ENCODE measurements around the gene IFNA17.
"Not testable (repeated sequence)": the region's sequence is repeated elsewhere in the genome, so short reads cannot be mapped to it uniquely, and the experiment has no call there.

Gene IFNA17

GRCh38 chr9:21228122-21228521, at the start of gene IFNA17:
IFNA17 (minus strand) TSS chr9:21228222; CDS start chr9:21228173, 49 bp downstream.
- no peak for DNase-seq

GRCh38 chr9:21268347-21268657, 40.3 kb upstream of the IFNA17 start:
- no peak for DNase-seq

- no peak for DNase-seq
Observed at GRCh38 chr9:21267485-21268346, 39.7 kb upstream of the IFNA17 start.

- DNase-seq = no peak
Observed at GRCh38 chr9:21266733-21267484, 38.9 kb upstream of the IFNA17 start.

- no peak for DNase-seq
Observed at GRCh38 chr9:21265421-21266189, 37.6 kb upstream of the IFNA17 start.

- no peak for DNase-seq
Observed at GRCh38 chr9:21255538-21256212, 27.7 kb upstream of the IFNA17 start.

GRCh38 chr9:21252721-21253547, 24.9 kb upstream of the IFNA17 start:
- DNase-seq = peak; percentile 47

GRCh38 chr9:21251638-21252037, 23.6 kb upstream of the IFNA17 start:
- no peak for DNase-seq

- peak; percentile 23 for DNase-seq
Observed at GRCh38 chr9:21251190-21251589, 23.2 kb upstream of the IFNA17 start.

GRCh38 chr9:21244836-21245235, 16.8 kb upstream of the IFNA17 start:
- no peak for DNase-seq

GRCh38 chr9:21239911-21240310, 11.9 kb upstream of the IFNA17 start, which contains the start of gene IFNA14:
IFNA14 (minus strand) TSS chr9:21240005; CDS start chr9:21239935, 70 bp downstream.
- no peak for DNase-seq

GRCh38 chr9:21236360-21236714, 8.3 kb upstream of the IFNA17 start:
- not testable (repeated sequence) for DNase-seq

- DNase-seq = peak; percentile 62
Observed at GRCh38 chr9:21235468-21236359, 7.7 kb upstream of the IFNA17 start.

- no peak for DNase-seq
Observed at GRCh38 chr9:21234153-21234687, 6.2 kb upstream of the IFNA17 start.

- no peak for DNase-seq
Observed at GRCh38 chr9:21233258-21233657, 5.2 kb upstream of the IFNA17 start.

- not testable (repeated sequence) for DNase-seq
Observed at GRCh38 chr9:21217211-21217610, 10.8 kb downstream of the IFNA17 start, which contains the start of gene IFNA16. IFNA16 (minus strand) TSS chr9:21217311; CDS start chr9:21217305, 6 bp downstream.

GRCh38 chr9:21213411-21214326, 14.4 kb downstream of the IFNA17 start:
- DNase-seq = peak; percentile 18

GRCh38 chr9:21212160-21212559, 15.9 kb downstream of the IFNA17 start:
- not testable (repeated sequence) for DNase-seq

GRCh38 chr9:21210782-21211181, 17.2 kb downstream of the IFNA17 start:
- DNase-seq = not testable (repeated sequence)
